ENCODE results near the gene LMO1. TPM values are rescaled to one million over a fixed set of nuclear protein-coding genes. Genes with fewer than 3 reads are reported as not detected.

Gene LMO1
- total RNA-seq, 4 donors from 2014 or later = not detected

DNA sequence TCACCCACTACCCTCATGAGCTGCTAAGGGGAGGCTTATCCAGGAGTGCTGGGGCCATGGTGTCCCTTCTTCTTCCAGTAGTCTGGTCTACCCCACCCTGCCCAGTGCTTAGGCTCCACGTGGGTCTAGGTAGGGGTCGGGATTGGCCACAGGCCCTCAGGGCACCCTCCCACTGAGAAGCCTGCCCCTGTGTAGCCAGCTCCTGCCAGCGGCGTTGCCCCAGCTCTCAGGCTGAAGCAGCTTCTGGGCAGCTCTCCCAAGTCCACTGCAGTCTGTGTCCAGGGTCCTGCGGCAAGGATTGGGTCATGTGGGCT, 70.8 kb downstream of the LMO1 start:
- Histone ChIP-seq H3K4me3 (no peak overlapping the region), H3K36me3 (no peaks in the 10 kb centered on the region), H3K4me1 (no peaks in the 10 kb centered on the region), H3K27ac (no peak overlapping the region), H3K27me3 (no peaks in the 10 kb centered on the region), H3K9me3 (no peaks in the 10 kb centered on the region)
- WGBS, 2 donors = 20 to 40% methylated on average over 1 to 5 of the region's 5 CpGs
- no peak for DNase-seq (ENCODE audit: low spot score in 2 of 2)
- TF ChIP-seq, protein P1, sequence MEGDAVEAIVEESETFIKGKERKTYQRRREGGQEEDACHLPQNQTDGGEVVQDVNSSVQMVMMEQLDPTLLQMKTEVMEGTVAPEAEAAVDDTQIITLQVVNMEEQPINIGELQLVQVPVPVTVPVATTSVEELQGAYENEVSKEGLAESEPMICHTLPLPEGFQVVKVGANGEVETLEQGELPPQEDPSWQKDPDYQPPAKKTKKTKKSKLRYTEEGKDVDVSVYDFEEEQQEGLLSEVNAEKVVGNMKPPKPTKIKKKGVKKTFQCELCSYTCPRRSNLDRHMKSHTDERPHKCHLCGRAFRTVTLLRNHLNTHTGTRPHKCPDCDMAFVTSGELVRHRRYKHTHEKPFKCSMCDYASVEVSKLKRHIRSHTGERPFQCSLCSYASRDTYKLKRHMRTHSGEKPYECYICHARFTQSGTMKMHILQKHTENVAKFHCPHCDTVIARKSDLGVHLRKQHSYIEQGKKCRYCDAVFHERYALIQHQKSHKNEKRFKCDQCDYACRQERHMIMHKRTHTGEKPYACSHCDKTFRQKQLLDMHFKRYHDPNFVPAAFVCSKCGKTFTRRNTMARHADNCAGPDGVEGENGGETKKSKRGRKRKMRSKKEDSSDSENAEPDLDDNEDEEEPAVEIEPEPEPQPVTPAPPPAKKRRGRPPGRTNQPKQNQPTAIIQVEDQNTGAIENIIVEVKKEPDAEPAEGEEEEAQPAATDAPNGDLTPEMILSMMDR (IDR thresholded peaks at IDR 0.05) = no peak
- TF ChIP-seq EP300 (IDR thresholded peaks at IDR 0.05) (no peak), POLR2A (IDR thresholded peaks at IDR 0.05) (no peak)

DNA sequence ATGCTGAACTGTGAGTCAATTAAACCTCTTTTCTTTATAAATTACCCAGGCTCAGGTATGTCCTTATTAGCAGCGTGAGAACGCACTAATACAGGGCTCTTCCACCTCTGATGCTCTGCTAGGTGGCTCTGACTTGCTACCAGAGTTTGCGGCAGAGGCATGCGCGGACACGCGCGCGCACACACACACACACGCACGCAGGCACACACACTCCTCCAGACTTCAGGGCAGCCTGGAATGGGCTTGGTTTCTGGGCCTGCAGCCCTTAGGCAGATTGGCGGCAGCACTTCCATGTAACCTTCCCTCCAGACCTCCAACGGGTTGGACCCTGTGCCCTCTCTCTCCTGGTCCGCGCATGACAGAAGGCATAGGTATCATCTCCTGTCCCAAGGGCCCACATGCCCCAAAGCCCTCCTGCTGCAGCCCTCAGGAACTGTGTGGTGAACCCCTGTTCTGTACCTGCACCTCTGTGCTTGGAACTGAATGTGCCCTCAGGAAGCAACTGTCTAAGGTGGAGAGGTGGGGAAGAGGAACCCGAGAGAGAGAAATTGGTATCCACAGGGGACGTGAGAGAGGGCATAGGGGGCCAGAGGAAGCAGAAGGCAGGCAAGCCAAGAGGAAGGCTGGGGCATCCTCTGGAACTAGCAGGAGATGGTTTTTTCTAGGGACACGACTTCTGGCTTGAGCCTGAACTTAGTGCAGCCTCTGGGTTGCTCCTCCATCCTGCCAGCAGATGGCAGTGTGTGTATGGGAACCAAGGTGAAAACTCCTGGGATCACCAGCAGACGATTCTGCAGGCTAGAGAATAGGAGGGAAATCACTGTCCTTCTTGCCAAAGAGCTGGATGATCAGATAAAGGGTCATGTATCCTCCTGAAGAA, 71.4 kb downstream of the LMO1 start:
- TF ChIP-seq, protein P1 (IDR thresholded peaks at IDR 0.05) = peak; percentile 68 to 80 (median 70)
- no peak for TF ChIP-seq EP300 (IDR thresholded peaks at IDR 0.05)
- Histone ChIP-seq H3K36me3 (no peaks in the 10 kb centered on the region), H3K9me3 (no peaks in the 10 kb centered on the region), H3K27ac (no peak overlapping the region), H3K4me1 (no peaks in the 10 kb centered on the region), H3K27me3 (no peaks in the 10 kb centered on the region), H3K4me3 (no peak overlapping the region)
- DNase-seq (ENCODE audit: low spot score in 2 of 2) = peak in 1 of 2 donors; percentile 62
- 72 to 74% methylated on average over 19 of the region's 19 CpGs for WGBS, 2 donors

DNA sequence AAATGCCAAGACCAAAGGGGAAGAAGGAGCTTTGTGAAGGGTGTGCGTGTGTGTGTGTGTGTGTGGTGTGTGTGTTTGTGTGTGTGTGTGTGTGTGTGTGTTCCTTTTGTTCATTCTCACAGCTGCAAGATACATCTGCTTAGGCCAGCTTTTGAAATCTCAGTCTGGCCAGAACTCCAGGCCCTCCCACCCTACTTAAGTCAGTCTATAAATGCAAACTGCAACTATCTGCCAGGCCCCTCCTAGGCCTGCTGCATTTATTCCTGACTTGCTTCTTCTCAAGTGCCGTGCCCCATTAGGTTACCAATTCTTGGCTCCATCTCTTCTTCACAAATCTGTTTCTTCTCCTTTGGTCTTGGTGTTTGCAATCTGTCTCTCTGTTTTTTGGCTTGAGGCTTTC, 73.2 kb downstream of the LMO1 start:
- no peaks in the 10 kb centered on the region for H3K27me3 ChIP-seq
- DNase-seq (ENCODE audit: low spot score in 2 of 2) = no peak
- H3K27ac ChIP-seq = no peak overlapping the region
- peaks cover 0 to 5% (median 0%) of the 10 kb centered on the region in 4 donors for H3K9me3 ChIP-seq
- WGBS, 2 donors = 35 to 44% methylated on average over 2 of the region's 2 CpGs
- H3K4me3 ChIP-seq = no peak overlapping the region
- H3K36me3 ChIP-seq = no peaks in the 10 kb centered on the region
- TF ChIP-seq EP300 (IDR thresholded peaks at IDR 0.05) (no peak), POLR2A (IDR thresholded peaks at IDR 0.05) (no peak)
- TF ChIP-seq, protein P1 (IDR thresholded peaks at IDR 0.05) = no peak
- no peaks in the 10 kb centered on the region for H3K4me1 ChIP-seq

DNA sequence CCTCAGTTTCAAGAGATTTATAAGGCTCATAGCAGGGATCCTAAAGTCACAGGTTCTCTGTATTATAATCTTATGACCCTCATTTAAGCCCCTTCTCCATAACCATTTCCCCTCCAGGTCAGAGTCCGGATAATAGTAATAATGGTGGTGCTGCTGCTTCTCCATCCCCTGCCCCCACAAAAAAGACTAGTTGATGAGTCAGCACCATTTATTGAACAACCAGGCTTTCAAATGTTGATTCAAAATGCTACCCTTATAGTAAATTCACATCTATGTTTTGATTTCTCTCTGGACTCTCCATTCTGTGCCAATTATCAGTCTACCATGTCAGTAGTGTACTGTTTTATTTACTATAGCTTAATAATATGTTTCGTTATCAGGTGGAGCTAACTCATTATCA, 77.2 kb downstream of the LMO1 start:
- H3K27me3 ChIP-seq = no peaks in the 10 kb centered on the region
- H3K27ac ChIP-seq = no peak overlapping the region
- no peak for DNase-seq (ENCODE audit: low spot score in 2 of 2)
- no peaks in the 10 kb centered on the region for H3K4me1 ChIP-seq
- no peak overlapping the region for H3K4me3 ChIP-seq
- TF ChIP-seq, protein P1 (IDR thresholded peaks at IDR 0.05) = no peak
- TF ChIP-seq EP300 (IDR thresholded peaks at IDR 0.05) (no peak), POLR2A (IDR thresholded peaks at IDR 0.05) (no peak)
- WGBS, 2 donors = 80 to 94% methylated on average over 2 of the region's 2 CpGs
- H3K9me3 ChIP-seq = peaks cover 0 to 8% (median 0%) of the 10 kb centered on the region in 4 donors
- no peaks in the 10 kb centered on the region for H3K36me3 ChIP-seq

DNA sequence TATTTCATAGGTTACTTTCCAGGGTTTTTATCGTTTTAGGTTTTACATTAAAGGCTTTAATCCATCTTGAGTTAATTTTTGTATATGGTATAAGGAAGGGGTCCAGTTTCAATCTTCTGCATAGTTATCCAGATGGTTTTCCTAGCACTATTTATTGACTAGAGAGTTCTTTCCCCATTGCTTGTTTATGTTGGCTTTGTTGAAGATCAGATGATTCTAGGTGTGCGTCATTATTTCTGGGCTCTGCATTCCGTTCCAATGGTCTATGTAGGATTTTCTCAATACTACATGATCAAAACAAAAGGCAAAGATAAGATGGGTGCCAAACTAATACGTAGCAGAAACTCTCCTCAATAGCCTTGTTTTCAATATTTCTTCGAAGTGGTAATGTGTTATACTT, 80.6 kb downstream of the LMO1 start:
- Histone ChIP-seq H3K27me3 (no peaks in the 10 kb centered on the region), H3K4me1 (no peaks in the 10 kb centered on the region), H3K36me3 (no peaks in the 10 kb centered on the region), H3K27ac (no peak overlapping the region), H3K4me3 (no peak overlapping the region), H3K9me3 (peaks cover 0 to 8% (median 0%) of the 10 kb centered on the region in 4 donors)
- TF ChIP-seq, protein P1 (IDR thresholded peaks at IDR 0.05) = no peak
- TF ChIP-seq POLR2A (IDR thresholded peaks at IDR 0.05) (no peak), EP300 (IDR thresholded peaks at IDR 0.05) (no peak)
- no peak for DNase-seq (ENCODE audit: low spot score in 2 of 2)
- WGBS, 2 donors = 65 to 77% methylated on average over 5 of the region's 5 CpGs
